ENCODE data around the gene SUSD3.

GRCh38 chr9:93108291-93109041, 50.0 kb downstream of the SUSD3 start:
- no peak for TF ChIP-seq CTCF (IDR thresholded peaks at IDR 0.05)
- no peak for TF ChIP-seq POLR2A (IDR thresholded peaks at IDR 0.05)
